HepG2 (cell line): Measurements from ENCODE around the gene PCYOX1L. TPM values are rescaled to one million over a fixed set of nuclear protein-coding genes. Genes with fewer than 3 reads are reported as not detected.
A peak's percentile ranks its signal among the peaks of the same experiment; 100 is the strongest.

ENCODE experiments used
- CBX2 ChIP-seq, 2 experiments: fragments of 200-600 bp in 1 of 2; sonication (generic); formaldehyde crosslinking in 1 of 2; IDR thresholded peaks; 2 replicates each; pipeline versions ENCODE4 v1.7.0 to v1.8.1; 2018 to 2022; ENCODE audit warnings: low read depth in 2 of 2, low read length in 1 of 2, mild to moderate bottlenecking in 1 of 2, missing genetic modification reagents in 1 of 2
- FOXA3 ChIP-seq: IDR thresholded peaks from 2 replicates; pipeline ENCODE4 v1.6.1; 2016; ENCODE audit warnings: missing genetic modification reagents, missing compliant biosample characterization
- GTF3A ChIP-seq: sonication (generic); formaldehyde crosslinking; conservative IDR thresholded peaks from 2 replicates; pipeline ENCODE4 v1.4.0; 2020; ENCODE audit warnings: mild to moderate bottlenecking, missing genetic modification reagents
- HOXA3 ChIP-seq: sonication (generic); formaldehyde crosslinking; IDR thresholded peaks from 2 replicates; pipeline ENCODE4 v1.5.0; 2020; ENCODE audit warnings: missing genetic modification reagents
- KDM4B ChIP-seq: sonication (generic); formaldehyde crosslinking; IDR thresholded peaks from 2 replicates; pipeline ENCODE4 v1.4.0; 2020; ENCODE audit warnings: missing genetic modification reagents
- MED13 ChIP-seq: sonication (generic); formaldehyde crosslinking; IDR thresholded peaks from 2 replicates; pipeline ENCODE4 v1.5.0; 2020; ENCODE audit warnings: missing genetic modification reagents
- NR2F6 ChIP-seq, 2 experiments: IDR thresholded peaks; 2 replicates each; pipeline ENCODE4 v1.6.1; 2016; ENCODE audit warnings: antibody characterized with exemption in 1 of 2, mild to moderate bottlenecking in 1 of 2
- POGZ ChIP-seq: sonication (generic); formaldehyde crosslinking; IDR thresholded peaks from 2 replicates; pipeline ENCODE4 v1.4.0; 2020; ENCODE audit warnings: mild to moderate bottlenecking, missing genetic modification reagents
- SP1 ChIP-seq, 2 experiments: fragments of 450-650 bp in 1 of 2; sonication (generic) in 1 of 2; formaldehyde crosslinking in 1 of 2; IDR thresholded peaks; 2 replicates each; pipeline versions ENCODE4 v1.4.0 to v1.6.1; 2016 to 2020; ENCODE audit warnings: missing genetic modification reagents in 1 of 2
- SP5 ChIP-seq: IDR thresholded peaks from 2 replicates; pipeline ENCODE4 v1.6.1; 2016; ENCODE audit warnings: low read depth, borderline replicate concordance
- YEATS4 ChIP-seq: sonication (generic); formaldehyde crosslinking; IDR thresholded peaks from 2 replicates; pipeline ENCODE4 v1.4.0; 2020; ENCODE audit warnings: missing genetic modification reagents, borderline replicate concordance
- ZFYVE20 ChIP-seq: sonication (generic); formaldehyde crosslinking; IDR thresholded peaks from 2 replicates; pipeline ENCODE4 v1.8.0; 2023; ENCODE audit warnings: low read depth, mild to moderate bottlenecking, moderate library complexity, missing genetic modification reagents, borderline replicate concordance
- ZNF337 ChIP-seq: sonication (generic); formaldehyde crosslinking; IDR thresholded peaks from 2 replicates; pipeline ENCODE4 v1.5.1; 2020; ENCODE audit warnings: missing genetic modification reagents, low read depth, mild to moderate bottlenecking, borderline replicate concordance
- ZNF788 ChIP-seq: sonication (generic); formaldehyde crosslinking; IDR thresholded peaks from 2 replicates; pipeline ENCODE4 v1.5.0; 2020; ENCODE audit warnings: mild to moderate bottlenecking, missing genetic modification reagents, borderline replicate concordance
- polyA plus RNA-seq, 8 experiments: library from polyadenylated mRNA; depleted of rRNA in 3 of 8; stranded (reverse) in 7 of 8; unstranded in 1 of 8; fragments of >200 nt; fragmentation: Illumina TruSeq in 4 of 8; extraction: Trizol in 4 of 8; gene quantifications; 2 replicates each; pipeline versions ENCODE4 v1.2.1 to v1.2.3, GENCODE V29; 2011 to 2016; ENCODE audit warnings: low read depth in 4 of 8, missing spikeins in 1 of 8, mixed read lengths in 1 of 8; ENCODE audit not compliant: insufficient read depth in 1 of 8
- total RNA-seq, 5 experiments: library from RNA; depleted of rRNA; stranded (reverse); fragments of >200 nt; fragmentation: Illumina TruSeq; extraction: Trizol; gene quantifications; 2 replicates each; pipeline ENCODE4 v1.2.3, GENCODE V29; 2016; ENCODE audit warnings: low read depth in 1 of 5
- TF ChIP-seq, protein P1 (sequence below): sonication (generic); formaldehyde crosslinking; IDR thresholded peaks from 2 replicates; pipeline ENCODE4 v1.5.1; 2020; ENCODE audit warnings: mild to moderate bottlenecking, missing genetic modification reagents
- TF ChIP-seq, protein P2 (sequence below), 2 experiments: sonication (generic) in 1 of 2; formaldehyde crosslinking in 1 of 2; IDR thresholded peaks; 2 replicates each; pipeline versions ENCODE4 v1.4.0 to v1.6.1; 2018 to 2020; ENCODE audit warnings: missing genetic modification reagents in 2 of 2, borderline replicate concordance in 1 of 2, low read depth in 1 of 2, mild to moderate bottlenecking in 1 of 2, missing biosample characterization in 1 of 2

Gene PCYOX1L
- total and polyA plus RNA-seq, 2 of the 13 experiments (the other 11 are each of a cell fraction or from before 2014, with no cell fraction given) = 1.00 to 3.7 TPM

DNA sequence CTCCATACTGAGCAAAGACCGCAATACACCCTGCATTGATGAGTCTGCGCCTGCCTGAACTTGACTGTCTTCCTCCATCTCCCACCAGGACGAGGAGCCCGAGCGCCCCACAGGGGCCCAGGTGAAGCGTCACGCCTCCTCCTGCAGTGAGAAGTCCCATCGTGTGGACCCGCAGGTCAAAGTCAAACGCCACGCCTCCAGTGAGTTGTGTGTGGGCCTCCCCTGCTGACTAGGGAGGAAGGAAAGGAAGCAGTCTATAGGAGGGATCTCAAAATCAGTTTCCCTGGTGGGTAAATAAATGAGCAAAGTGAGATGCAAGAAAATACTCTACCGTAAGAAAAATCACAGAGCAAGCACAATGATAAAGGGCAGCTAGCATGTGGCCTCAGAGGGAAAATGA, 35.3 kb upstream of the PCYOX1L start (continued):
- TF ChIP-seq, protein P1, sequence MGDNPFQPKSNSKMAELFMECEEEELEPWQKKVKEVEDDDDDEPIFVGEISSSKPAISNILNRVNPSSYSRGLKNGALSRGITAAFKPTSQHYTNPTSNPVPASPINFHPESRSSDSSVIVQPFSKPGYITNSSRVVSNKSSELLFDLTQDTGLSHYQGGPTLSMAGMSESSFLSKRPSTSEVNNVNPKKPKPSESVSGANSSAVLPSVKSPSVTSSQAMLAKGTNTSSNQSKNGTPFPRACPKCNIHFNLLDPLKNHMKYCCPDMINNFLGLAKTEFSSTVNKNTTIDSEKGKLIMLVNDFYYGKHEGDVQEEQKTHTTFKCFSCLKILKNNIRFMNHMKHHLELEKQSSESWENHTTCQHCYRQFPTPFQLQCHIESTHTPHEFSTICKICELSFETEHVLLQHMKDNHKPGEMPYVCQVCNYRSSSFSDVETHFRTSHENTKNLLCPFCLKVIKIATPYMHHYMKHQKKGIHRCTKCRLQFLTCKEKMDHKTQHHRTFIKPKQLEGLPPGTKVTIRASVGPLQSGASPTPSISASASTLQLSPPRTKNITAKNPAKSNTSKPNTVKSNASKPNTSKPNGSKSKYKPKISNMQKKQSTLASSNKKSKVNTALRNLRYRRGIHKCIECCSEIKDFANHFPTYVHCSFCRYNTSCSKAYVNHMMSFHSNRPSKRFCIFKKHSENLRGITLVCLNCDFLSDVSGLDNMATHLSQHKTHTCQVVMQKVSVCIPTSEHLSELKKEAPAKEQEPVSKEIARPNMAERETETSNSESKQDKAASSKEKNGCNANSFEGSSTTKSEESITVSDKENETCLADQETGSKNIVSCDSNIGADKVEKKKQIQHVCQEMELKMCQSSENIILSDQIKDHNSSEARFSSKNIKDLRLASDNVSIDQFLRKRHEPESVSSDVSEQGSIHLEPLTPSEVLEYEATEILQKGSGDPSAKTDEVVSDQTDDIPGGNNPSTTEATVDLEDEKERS (CRISPR knock-in tag) = no peak
- TF ChIP-seq GTF3A (no peak), MED13 (no peak), HOXA3 (CRISPR knock-in tag) (peak; percentile 75), ZFYVE20 (CRISPR knock-in tag) (no peak), NR2F6 (IDR thresholded peaks at IDR 0.05) (no peak), NR2F6 (CRISPR knock-in tag; IDR thresholded peaks at IDR 0.05) (peak; percentile 55; the same call in 1 of the 2 replicates), SP5 (CRISPR knock-in tag) (peak; percentile 97), ZNF788 (no peak; the same call in 1 of the 2 replicates), CBX2 (IDR thresholded peaks at IDR 0.05; ENCODE audit: low read depth, low read length) (no peak), CBX2 (CRISPR knock-in tag; IDR thresholded peaks at IDR 0.05; ENCODE audit: low read depth) (no peak), FOXA3 (CRISPR knock-in tag) (peak; percentile 49), KDM4B (CRISPR knock-in tag) (no peak), SP1 (IDR thresholded peaks at IDR 0.05) (no peak), SP1 (CRISPR knock-in tag; IDR thresholded peaks at IDR 0.05) (no peak), ZNF337 (CRISPR knock-in tag) (no peak), YEATS4 (CRISPR knock-in tag) (0 out of 2 replicates have a peak, but pooled peaks have one; percentile 46), POGZ (CRISPR knock-in tag) (peak; percentile 49; the same call in 1 of the 2 replicates)
- TF ChIP-seq, protein P2, sequence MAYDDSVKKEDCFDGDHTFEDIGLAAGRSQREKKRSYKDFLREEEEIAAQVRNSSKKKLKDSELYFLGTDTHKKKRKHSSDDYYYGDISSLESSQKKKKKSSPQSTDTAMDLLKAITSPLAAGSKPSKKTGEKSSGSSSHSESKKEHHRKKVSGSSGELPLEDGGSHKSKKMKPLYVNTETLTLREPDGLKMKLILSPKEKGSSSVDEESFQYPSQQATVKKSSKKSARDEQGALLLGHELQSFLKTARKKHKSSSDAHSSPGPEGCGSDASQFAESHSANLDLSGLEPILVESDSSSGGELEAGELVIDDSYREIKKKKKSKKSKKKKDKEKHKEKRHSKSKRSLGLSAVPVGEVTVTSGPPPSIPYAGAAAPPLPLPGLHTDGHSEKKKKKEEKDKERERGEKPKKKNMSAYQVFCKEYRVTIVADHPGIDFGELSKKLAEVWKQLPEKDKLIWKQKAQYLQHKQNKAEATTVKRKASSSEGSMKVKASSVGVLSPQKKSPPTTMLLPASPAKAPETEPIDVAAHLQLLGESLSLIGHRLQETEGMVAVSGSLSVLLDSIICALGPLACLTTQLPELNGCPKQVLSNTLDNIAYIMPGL (CRISPR knock-in tag; IDR thresholded peaks at IDR 0.05; ENCODE audit: borderline replicate concordance in 1 of 2, low read depth in 1 of 2) = peak; percentile 36 to 45; a peak in 2 of 4 replicates
